A549 (cell line): ENCODE measurements around the gene LRRC4C. TPM values are rescaled to one million over a fixed set of nuclear protein-coding genes. Genes with fewer than 3 reads are reported as not detected.

ENCODE experiments used
- ATAC-seq, 2 experiments: fragments of 200-7000 bp in 1 of 2; fragments of >200 bp in 1 of 2; cut with Nextera tagmentation in 1 of 2; cut with Tn5 transposase in 1 of 2; 3 replicates each; pipeline versions ENCODE4 v1.8.0 to v1.9.1; 2018 to 2020; ENCODE audit warnings: mild to moderate bottlenecking in 1 of 2, moderate library complexity in 1 of 2
- CTCF ChIA-PET: fragments of 300-600 bp; sonication (Branson Sonifier 250); formaldehyde crosslinking; extraction: SDS; loops from one replicate; lab custom pipeline; 2021; ENCODE audit warnings: antibody characterized with exemption, inconsistent platforms; lab: Yijun Ruan, JAX
- POLR2A ChIA-PET: fragments of 350-600 bp; formaldehyde crosslinking; extraction: SDS; loops from one replicate; lab custom pipeline; 2021; ENCODE audit warnings: antibody characterized with exemption, inconsistent platforms; lab: Yijun Ruan, JAX
- DNase-seq, 2 experiments: peaks; one replicate each; pipeline versions ENCODE4 v3.0.0 to v3.0.0-alpha.2; 2011 to 2016; ENCODE audit warnings: low read depth in 1 of 2, low spot score in 1 of 2
- FAIRE-seq: peaks from 2 replicates; lab custom pipeline; 2011; peaks lifted over from hg19 to GRCh38; lab: Jason Lieb, UNC
- H3K27ac ChIP-seq, 2 experiments: fragments of >200 bp; sonication (Bioruptor Twin); formaldehyde crosslinking; 3 replicates each; pipeline ENCODE4 v1.5.1; 2016 to 2017
- H3K4me1 ChIP-seq: fragments of >200 bp; sonication (Bioruptor Twin); formaldehyde crosslinking; 3 replicates; pipeline ENCODE4 v1.6.1; 2016
- H3K4me2 ChIP-seq: fragments of >200 bp; sonication (Bioruptor Twin); formaldehyde crosslinking; 3 replicates; pipeline ENCODE4 v1.6.1; 2016
- H3K4me3 ChIP-seq: fragments of >200 bp; sonication (Bioruptor Twin); formaldehyde crosslinking; 3 replicates; pipeline ENCODE4 v1.5.1; 2016
- H3K9me3 ChIP-seq: fragments of >200 bp; sonication (Bioruptor Twin); formaldehyde crosslinking; 3 replicates; pipeline ENCODE4 v1.6.1; 2016
- CBX2 ChIP-seq: fragments of 200-600 bp; sonication (generic); IDR thresholded peaks from 2 replicates; pipeline ENCODE4 v1.6.1; 2016; ENCODE audit warnings: low read depth, mild to moderate bottlenecking, borderline replicate concordance
- CEBPB ChIP-seq, 2 experiments: fragments of >200 bp in 1 of 2; sonication (Bioruptor Twin) in 1 of 2; formaldehyde crosslinking in 1 of 2; IDR thresholded peaks; 2 replicates each; pipeline ENCODE4 v1.6.1; 2012 to 2016
- CHD4 ChIP-seq: fragments of 200-600 bp; sonication (generic); IDR thresholded peaks from 2 replicates; pipeline ENCODE4 v1.6.1; 2016; ENCODE audit warnings: antibody characterized with exemption, mild to moderate bottlenecking, borderline replicate concordance
- EHF ChIP-seq: fragments of 250-450 bp; sonication (Bioruptor Pico); IDR thresholded peaks from 2 replicates; pipeline ENCODE4 v1.5.0; 2020; ENCODE audit warnings: mild to moderate bottlenecking
- EP300 ChIP-seq, 2 experiments: fragments of >200 bp; sonication (Bioruptor Twin); formaldehyde crosslinking; IDR thresholded peaks; 2 replicates in 1 of 2; 3 replicates in 1 of 2; pipeline ENCODE4 v1.6.1; 2016 to 2017
- ESRRA ChIP-seq: fragments of 150-350 bp; IDR thresholded peaks from 2 replicates; pipeline ENCODE4 v1.6.1; 2014; ENCODE audit warnings: mild to moderate bottlenecking, low read length, borderline replicate concordance
- FOSL2 ChIP-seq, 2 experiments: fragments of 450-650 bp in 1 of 2; fragments of >200 bp in 1 of 2; sonication (Bioruptor Twin) in 1 of 2; formaldehyde crosslinking; IDR thresholded peaks; 2 replicates each; pipeline versions ENCODE4 v1.5.0 to v1.6.1; 2016 to 2020; ENCODE audit warnings: mild to moderate bottlenecking in 1 of 2, moderate library complexity in 1 of 2
- FOXS1 ChIP-seq: fragments of 250-450 bp; sonication (Bioruptor Pico); IDR thresholded peaks from 2 replicates; pipeline ENCODE4 v1.5.0; 2020; ENCODE audit warnings: mild to moderate bottlenecking, moderate library complexity
- HDAC2 ChIP-seq: fragments of 200-600 bp; sonication (generic); IDR thresholded peaks from 2 replicates; pipeline ENCODE4 v1.6.1; 2016
- HEYL ChIP-seq: fragments of 250-450 bp; sonication (Bioruptor Pico); IDR thresholded peaks from 2 replicates; pipeline ENCODE4 v1.8.0; 2021; ENCODE audit warnings: mild to moderate bottlenecking, moderate library complexity
- HOXA7 ChIP-seq: fragments of 250-450 bp; sonication (Bioruptor Pico); IDR thresholded peaks from 2 replicates; pipeline ENCODE4 v1.5.0; 2020; ENCODE audit warnings: mild to moderate bottlenecking, moderate library complexity
- JUN ChIP-seq, 2 experiments: fragments of >200 bp; sonication (Bioruptor Twin); formaldehyde crosslinking; IDR thresholded peaks; 2 replicates in 1 of 2; 3 replicates in 1 of 2; pipeline ENCODE4 v1.6.1; 2016 to 2017
- KDM1A ChIP-seq: fragments of 200-600 bp; sonication (generic); IDR thresholded peaks from 2 replicates; pipeline ENCODE4 v1.6.1; 2016; ENCODE audit warnings: low read depth, mild to moderate bottlenecking
- KDM5A ChIP-seq: fragments of 200-600 bp; sonication (generic); IDR thresholded peaks from 2 replicates; pipeline ENCODE4 v1.6.1; 2016; ENCODE audit warnings: antibody characterized with exemption, mild to moderate bottlenecking
- MAFK ChIP-seq: fragments of 450-650 bp; IDR thresholded peaks from 2 replicates; pipeline ENCODE4 v1.6.1; 2014; ENCODE audit not compliant: partially characterized antibody
- MYC ChIP-seq: IDR thresholded peaks from 2 replicates; pipeline ENCODE4 v1.6.1; 2012; ENCODE audit warnings: mild to moderate bottlenecking, inconsistent platforms, low read length, improper control_type of control experiment, borderline replicate concordance
- NR3C1 ChIP-seq: fragments of >200 bp; sonication (Bioruptor Twin); formaldehyde crosslinking; IDR thresholded peaks from 3 replicates; pipeline ENCODE4 v1.6.1; 2017
- POLR2A ChIP-seq: IDR thresholded peaks from 2 replicates; pipeline ENCODE4 v1.6.1; 2012; ENCODE audit warnings: mild to moderate bottlenecking, low read length
- POLR2AphosphoS2 ChIP-seq: conservative IDR thresholded peaks from 2 replicates; pipeline ENCODE4 v1.6.1; 2012; ENCODE audit warnings: low read length, improper control_type of control experiment, inconsistent platforms
- RAD21 ChIP-seq, 2 experiments: fragments of >200 bp in 1 of 2; sonication (Bioruptor Twin) in 1 of 2; formaldehyde crosslinking in 1 of 2; IDR thresholded peaks in 1 of 2; conservative IDR thresholded peaks in 1 of 2; 2 replicates in 1 of 2; 3 replicates in 1 of 2; pipeline ENCODE4 v1.6.1; 2012 to 2018; ENCODE audit warnings: inconsistent platforms in 1 of 2
- SMC3 ChIP-seq: fragments of >200 bp; sonication (Bioruptor Twin); formaldehyde crosslinking; IDR thresholded peaks from 3 replicates; pipeline ENCODE4 v1.6.1; 2018; ENCODE audit warnings: inconsistent platforms
- SREBF2 ChIP-seq: fragments of 450-650 bp; IDR thresholded peaks from 2 replicates; pipeline ENCODE4 v1.6.1; 2014; ENCODE audit warnings: mild to moderate bottlenecking, moderate library complexity
- ZC3H11A ChIP-seq: fragments of 450-650 bp; IDR thresholded peaks from 2 replicates; pipeline ENCODE4 v1.6.1; 2014; ENCODE audit warnings: antibody characterized with exemption, mild to moderate bottlenecking
- ZFP36 ChIP-seq: fragments of 450-650 bp; IDR thresholded peaks from 2 replicates; pipeline ENCODE4 v1.6.1; 2014; ENCODE audit warnings: borderline replicate concordance; ENCODE audit not compliant: partially characterized antibody
- WGBS: methylation state at CpG from one replicate; pipeline ENCODE4 v1.1.6; 2017; ENCODE audit errors: missing lambda C conversion rate; 5-methylcytosine and 5-hydroxymethylcytosine counted together
- polyA plus RNA-seq, 4 experiments: library from polyadenylated mRNA; depleted of rRNA in 3 of 4; stranded (reverse); fragments of >200 nt; fragmentation: RNase III in 1 of 4; extraction: RNeasy Plus Mini Kit Qiagen cat#74134 plus additional on column Dnase treatment in 1 of 4; gene quantifications; 2 replicates in 3 of 4; 3 replicates in 1 of 4; pipeline ENCODE4 v1.2.3, GENCODE V29; 2011 to 2017
- TF ChIP-seq, protein P1 (sequence below): fragments of >200 bp; sonication (Bioruptor Twin); formaldehyde crosslinking; IDR thresholded peaks from 2 replicates; pipeline ENCODE4 v1.6.1; 2016
- TF ChIP-seq, protein P2 (sequence below): fragments of >200 bp; sonication (Bioruptor Twin); formaldehyde crosslinking; IDR thresholded peaks from 3 replicates; pipeline ENCODE4 v1.6.1; 2016
- TF ChIP-seq, protein P3 (sequence below): fragments of 250-450 bp; sonication (Bioruptor Pico); IDR thresholded peaks from 2 replicates; pipeline ENCODE4 v1.5.0; 2021; ENCODE audit warnings: mild to moderate bottlenecking, moderate library complexity, borderline replicate concordance
- TF ChIP-seq, protein P4 (sequence below): fragments of 450-650 bp; IDR thresholded peaks from 2 replicates; pipeline ENCODE4 v1.6.1; 2014; ENCODE audit warnings: antibody characterized with exemption

Gene LRRC4C
- polyA plus RNA-seq, 2 of the 4 experiments (the other 2 are of a cell fraction) = not detected

DNA sequence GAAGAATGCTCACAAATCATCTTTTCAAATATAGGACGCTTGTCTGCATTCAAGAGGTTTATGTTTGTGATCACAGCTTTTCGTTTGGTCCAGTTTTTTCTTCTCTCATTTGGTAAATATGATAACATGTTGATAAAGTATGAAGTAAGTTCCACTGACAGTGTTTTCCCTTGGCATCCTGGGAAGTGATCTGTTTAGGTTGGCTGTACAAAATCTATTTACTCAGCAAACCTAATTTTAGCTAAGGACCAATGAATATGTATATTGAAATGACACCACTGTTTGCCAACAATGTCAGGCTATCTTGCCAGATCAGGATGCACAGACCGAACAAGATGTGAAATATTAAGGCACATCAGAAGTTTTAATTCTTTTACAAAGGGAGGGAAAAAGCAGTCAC lies 1230.8 kb downstream of the LRRC4C start:
- no peak for TF ChIP-seq SMC3
- TF ChIP-seq NR3C1 = no peak
- TF ChIP-seq, protein P1, sequence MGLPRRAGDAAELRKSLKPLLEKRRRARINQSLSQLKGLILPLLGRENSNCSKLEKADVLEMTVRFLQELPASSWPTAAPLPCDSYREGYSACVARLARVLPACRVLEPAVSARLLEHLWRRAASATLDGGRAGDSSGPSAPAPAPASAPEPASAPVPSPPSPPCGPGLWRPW = no peak
- no peak for TF ChIP-seq POLR2AphosphoS2
- no peak for TF ChIP-seq KDM1A
- TF ChIP-seq MYC = no peak
- no peak for TF ChIP-seq FOXS1
- TF ChIP-seq EP300 (IDR thresholded peaks at IDR 0.05) = no peak
- TF ChIP-seq, protein P2, sequence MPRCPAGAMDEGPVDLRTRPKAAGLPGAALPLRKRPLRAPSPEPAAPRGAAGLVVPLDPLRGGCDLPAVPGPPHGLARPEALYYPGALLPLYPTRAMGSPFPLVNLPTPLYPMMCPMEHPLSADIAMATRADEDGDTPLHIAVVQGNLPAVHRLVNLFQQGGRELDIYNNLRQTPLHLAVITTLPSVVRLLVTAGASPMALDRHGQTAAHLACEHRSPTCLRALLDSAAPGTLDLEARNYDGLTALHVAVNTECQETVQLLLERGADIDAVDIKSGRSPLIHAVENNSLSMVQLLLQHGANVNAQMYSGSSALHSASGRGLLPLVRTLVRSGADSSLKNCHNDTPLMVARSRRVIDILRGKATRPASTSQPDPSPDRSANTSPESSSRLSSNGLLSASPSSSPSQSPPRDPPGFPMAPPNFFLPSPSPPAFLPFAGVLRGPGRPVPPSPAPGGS = no peak
- no peak for TF ChIP-seq ZC3H11A
- TF ChIP-seq CEBPB (IDR thresholded peaks at IDR 0.05) = no peak
- TF ChIP-seq HOXA7 (CRISPR knock-in tag) = no peak
- TF ChIP-seq ZFP36 = no peak
- TF ChIP-seq RAD21 (conservative IDR thresholded peaks at IDR 0.05 in 1 of 2, IDR thresholded peaks at IDR 0.05 in 1 of 2) = no peak
- TF ChIP-seq KDM5A = no peak
- Histone ChIP-seq H3K9me3 (no peaks in the 10 kb centered on the region), H3K27ac (no peak overlapping the region), H3K4me3 (no peak overlapping the region), H3K4me2 (no peak overlapping the region), H3K4me1 (no peaks in the 10 kb centered on the region)
- ChIA-PET CTCF (interaction anchor here (1.6 kb wide), 1 partner anchor 65 kb away, joined by 3 read pairs; no protein-coding TSS in a partner anchor), POLR2A (no interaction called here)
- WGBS = 15% methylated on average over 3 of the region's 3 CpGs
- no peak for DNase-seq
- no peak for FAIRE-seq
- no peak for ATAC-seq

DNA sequence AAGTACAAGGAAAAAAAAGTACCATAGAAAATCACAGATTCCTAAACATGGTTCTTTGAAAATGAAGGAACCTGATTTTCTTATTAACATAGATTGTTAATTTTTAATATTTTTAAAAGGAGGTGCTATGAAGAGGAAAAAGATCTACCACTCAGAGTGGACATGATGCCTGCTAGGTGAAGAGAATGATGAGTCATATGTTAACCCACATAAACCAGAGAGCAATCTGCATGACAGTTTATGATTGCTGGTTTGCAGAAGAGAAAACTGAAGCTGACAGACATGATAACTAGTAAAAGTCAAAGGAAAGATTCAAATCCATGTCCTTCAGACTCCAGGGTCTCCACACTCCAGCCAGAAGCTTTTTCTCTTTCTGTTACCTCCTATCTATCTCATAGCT lies 1231.7 kb downstream of the LRRC4C start:
- Histone ChIP-seq H3K4me3 (no peak overlapping the region), H3K4me2 (no peak overlapping the region), H3K27ac (no peak overlapping the region), H3K9me3 (no peaks in the 10 kb centered on the region), H3K4me1 (no peaks in the 10 kb centered on the region)
- ChIA-PET POLR2A (no interaction called here), CTCF (no interaction called here)
- DNase-seq (no peak), FAIRE-seq (no peak), ATAC-seq (no peak)
- TF ChIP-seq, protein P3, sequence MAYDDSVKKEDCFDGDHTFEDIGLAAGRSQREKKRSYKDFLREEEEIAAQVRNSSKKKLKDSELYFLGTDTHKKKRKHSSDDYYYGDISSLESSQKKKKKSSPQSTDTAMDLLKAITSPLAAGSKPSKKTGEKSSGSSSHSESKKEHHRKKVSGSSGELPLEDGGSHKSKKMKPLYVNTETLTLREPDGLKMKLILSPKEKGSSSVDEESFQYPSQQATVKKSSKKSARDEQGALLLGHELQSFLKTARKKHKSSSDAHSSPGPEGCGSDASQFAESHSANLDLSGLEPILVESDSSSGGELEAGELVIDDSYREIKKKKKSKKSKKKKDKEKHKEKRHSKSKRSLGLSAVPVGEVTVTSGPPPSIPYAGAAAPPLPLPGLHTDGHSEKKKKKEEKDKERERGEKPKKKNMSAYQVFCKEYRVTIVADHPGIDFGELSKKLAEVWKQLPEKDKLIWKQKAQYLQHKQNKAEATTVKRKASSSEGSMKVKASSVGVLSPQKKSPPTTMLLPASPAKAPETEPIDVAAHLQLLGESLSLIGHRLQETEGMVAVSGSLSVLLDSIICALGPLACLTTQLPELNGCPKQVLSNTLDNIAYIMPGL = no peak
- TF ChIP-seq FOXS1 (no peak), ESRRA (no peak), POLR2A (no peak), HEYL (CRISPR knock-in tag) (no peak), FOSL2 (IDR thresholded peaks at IDR 0.05) (no peak), FOSL2 (CRISPR knock-in tag; IDR thresholded peaks at IDR 0.05) (no peak), MYC (no peak), SREBF2 (no peak), CHD4 (no peak), EHF (no peak), NR3C1 (no peak), JUN (IDR thresholded peaks at IDR 0.05) (no peak), HDAC2 (no peak), MAFK (no peak), CBX2 (no peak), ZC3H11A (no peak), CEBPB (IDR thresholded peaks at IDR 0.05) (no peak)
- TF ChIP-seq, protein P4, sequence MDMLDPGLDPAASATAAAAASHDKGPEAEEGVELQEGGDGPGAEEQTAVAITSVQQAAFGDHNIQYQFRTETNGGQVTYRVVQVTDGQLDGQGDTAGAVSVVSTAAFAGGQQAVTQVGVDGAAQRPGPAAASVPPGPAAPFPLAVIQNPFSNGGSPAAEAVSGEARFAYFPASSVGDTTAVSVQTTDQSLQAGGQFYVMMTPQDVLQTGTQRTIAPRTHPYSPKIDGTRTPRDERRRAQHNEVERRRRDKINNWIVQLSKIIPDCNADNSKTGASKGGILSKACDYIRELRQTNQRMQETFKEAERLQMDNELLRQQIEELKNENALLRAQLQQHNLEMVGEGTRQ = no peak
- TF ChIP-seq, protein P2 = no peak
